Neuronal stem cell (in vitro differentiated cells): Measurements from ENCODE around the gene FOXC2.

Experiments
- DNase-seq: peaks from one replicate; pipeline ENCODE4 v3.0.0-alpha.2; 2013; ENCODE audit warnings: low spot score
- H2AFZ ChIP-seq: one replicate; pipeline ENCODE4 v1.6.1; 2013; ENCODE audit warnings: mild to moderate bottlenecking, low read length, inconsistent platforms
- H2AK5ac ChIP-seq: 2 replicates; pipeline ENCODE4 v1.6.1; 2013; ENCODE audit warnings: low read depth, mild to moderate bottlenecking, inconsistent platforms, low read length, moderate library complexity, mixed read lengths
- H2BK120ac ChIP-seq: 2 replicates; pipeline ENCODE4 v1.6.1; 2013; ENCODE audit warnings: low read depth, mild to moderate bottlenecking, inconsistent platforms, low read length, moderate library complexity, mixed read lengths
- H2BK12ac ChIP-seq: one replicate; pipeline ENCODE4 v1.6.1; 2013; ENCODE audit warnings: low read length, inconsistent platforms
- H2BK15ac ChIP-seq: 2 replicates; pipeline ENCODE4 v1.6.1; 2013; ENCODE audit warnings: mild to moderate bottlenecking, low read length, inconsistent platforms, mixed read lengths
- H2BK5ac ChIP-seq: one replicate; pipeline ENCODE4 v1.6.1; 2013; ENCODE audit warnings: inconsistent platforms, mild to moderate bottlenecking, low read length, moderate library complexity
- H3K14ac ChIP-seq: one replicate; pipeline ENCODE4 v1.6.1; 2013; ENCODE audit warnings: low read length, inconsistent platforms
- H3K18ac ChIP-seq: 2 replicates; pipeline ENCODE4 v1.6.1; 2013; ENCODE audit warnings: low read length, inconsistent platforms
- H3K23ac ChIP-seq: 2 replicates; pipeline ENCODE4 v1.6.1; 2013; ENCODE audit warnings: low read depth, mild to moderate bottlenecking, mixed read lengths, low read length, inconsistent platforms; ENCODE audit not compliant: poor library complexity
- H3K27ac ChIP-seq: replicated peaks from 3 replicates; pipeline ENCODE4 v1.5.1; 2013; ENCODE audit warnings: low read length, inconsistent platforms
- H3K27me3 ChIP-seq, 3 experiments: 2 replicates each; pipeline ENCODE4 v1.6.1; 2013; ENCODE audit warnings: low read length in 3 of 3, mild to moderate bottlenecking in 2 of 3, inconsistent platforms in 1 of 3, low read depth in 1 of 3, mixed read lengths in 1 of 3, moderate library complexity in 1 of 3; ENCODE audit not compliant: control insufficient read depth in 3 of 3, insufficient read depth in 3 of 3
- H3K36me3 ChIP-seq, 2 donors: replicated peaks in 1 of 2; 2 replicates each; pipeline ENCODE4 v1.6.1; 2013; ENCODE audit warnings: low read length in 2 of 2; ENCODE audit not compliant: control insufficient read depth in 2 of 2, insufficient read depth in 2 of 2
- H3K4ac ChIP-seq: 2 replicates; pipeline ENCODE4 v1.6.1; 2013; ENCODE audit warnings: inconsistent platforms, mild to moderate bottlenecking, low read length, moderate library complexity
- H3K4me1 ChIP-seq, 2 donors: 1 replicate in 1 of 2; 2 replicates in 1 of 2; pipeline ENCODE4 v1.6.1; 2013; ENCODE audit warnings: low read length in 2 of 2, low read depth in 1 of 2; ENCODE audit not compliant: control insufficient read depth in 2 of 2, insufficient read depth in 1 of 2
- H3K4me2 ChIP-seq: one replicate; pipeline ENCODE4 v1.6.1; 2013; ENCODE audit warnings: mild to moderate bottlenecking, low read length, inconsistent platforms; ENCODE audit not compliant: insufficient read depth, poor library complexity, severe bottlenecking
- H3K4me3 ChIP-seq, 2 donors: 2 replicates each; pipeline ENCODE4 v1.5.1; 2013; ENCODE audit warnings: low read length in 2 of 2, mild to moderate bottlenecking in 2 of 2, inconsistent platforms in 1 of 2, moderate library complexity in 1 of 2
- H3K79me1 ChIP-seq: one replicate; pipeline ENCODE4 v1.6.1; 2013; ENCODE audit warnings: low read depth, mild to moderate bottlenecking, inconsistent platforms, low read length, moderate library complexity
- H3K9ac ChIP-seq: one replicate; pipeline ENCODE4 v1.6.1; 2013; ENCODE audit warnings: mild to moderate bottlenecking, low read depth, low read length, inconsistent platforms; ENCODE audit not compliant: poor library complexity
- H3K9me3 ChIP-seq, 2 donors: replicated peaks in 1 of 2; 2 replicates each; pipeline versions ENCODE3 to v1.6.1; 2013; ENCODE audit warnings: low read length in 2 of 2, mild to moderate bottlenecking in 2 of 2, inconsistent platforms in 1 of 2, low read depth in 1 of 2, mixed read lengths in 1 of 2, moderate library complexity in 1 of 2; ENCODE audit not compliant: control insufficient read depth in 2 of 2, insufficient read depth in 1 of 2
- H4K8ac ChIP-seq: one replicate; pipeline ENCODE4 v1.6.1; 2013; ENCODE audit warnings: low read depth, mild to moderate bottlenecking, inconsistent platforms, low read length, moderate library complexity
- H4K91ac ChIP-seq: one replicate; pipeline ENCODE4 v1.6.1; 2013; ENCODE audit warnings: low read length, low read depth, mild to moderate bottlenecking, inconsistent platforms; ENCODE audit not compliant: poor library complexity
- WGBS, 2 donors: extraction: QIAGEN DNeasy Blood & Tissue Kit; methylation state at CpG; one replicate each; pipeline ENCODE4 v1.1.7; 2013; ENCODE audit warnings: missing lambda C conversion rate in 2 of 2, mixed read lengths in 1 of 2; ENCODE audit not compliant: insufficient read length in 2 of 2, insufficient replicate concordance in 1 of 2; ENCODE audit errors: extremely low coverage in 2 of 2; 5-methylcytosine and 5-hydroxymethylcytosine counted together

FOXC2 gene

DNA sequence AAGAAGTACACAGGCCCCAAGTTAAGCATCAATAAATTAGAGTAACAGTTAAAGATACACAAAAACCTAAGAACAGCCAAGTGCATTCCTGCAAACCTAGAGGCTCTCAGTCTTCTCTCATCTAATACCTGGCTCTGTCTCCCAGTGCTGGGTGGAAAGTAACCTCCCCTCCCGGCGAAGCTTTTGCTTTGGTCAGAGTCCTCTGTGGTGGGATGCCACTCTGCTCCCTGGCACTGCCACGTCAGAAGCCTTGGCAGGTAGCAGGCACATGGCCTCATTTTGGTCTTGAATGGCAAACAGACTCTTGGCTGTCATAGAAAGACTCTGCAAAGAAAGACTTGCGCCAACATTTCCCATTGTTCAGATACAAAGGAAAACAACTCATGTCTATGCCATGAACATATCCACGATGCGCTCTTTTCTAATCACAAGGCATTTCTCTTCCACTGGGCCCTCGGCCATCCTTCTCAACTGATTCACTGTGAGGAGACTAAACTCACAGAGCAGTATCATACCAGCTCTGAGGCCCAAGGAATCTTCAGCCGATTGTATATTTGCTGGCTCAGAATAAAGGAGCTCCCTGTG is 32.8 kb upstream of the FOXC2 start:
- H3K4me1 ChIP-seq = no peaks in the 10 kb centered on the region
- no peak overlapping the region for H2BK120ac ChIP-seq
- H3K9ac ChIP-seq = no peak overlapping the region

DNA sequence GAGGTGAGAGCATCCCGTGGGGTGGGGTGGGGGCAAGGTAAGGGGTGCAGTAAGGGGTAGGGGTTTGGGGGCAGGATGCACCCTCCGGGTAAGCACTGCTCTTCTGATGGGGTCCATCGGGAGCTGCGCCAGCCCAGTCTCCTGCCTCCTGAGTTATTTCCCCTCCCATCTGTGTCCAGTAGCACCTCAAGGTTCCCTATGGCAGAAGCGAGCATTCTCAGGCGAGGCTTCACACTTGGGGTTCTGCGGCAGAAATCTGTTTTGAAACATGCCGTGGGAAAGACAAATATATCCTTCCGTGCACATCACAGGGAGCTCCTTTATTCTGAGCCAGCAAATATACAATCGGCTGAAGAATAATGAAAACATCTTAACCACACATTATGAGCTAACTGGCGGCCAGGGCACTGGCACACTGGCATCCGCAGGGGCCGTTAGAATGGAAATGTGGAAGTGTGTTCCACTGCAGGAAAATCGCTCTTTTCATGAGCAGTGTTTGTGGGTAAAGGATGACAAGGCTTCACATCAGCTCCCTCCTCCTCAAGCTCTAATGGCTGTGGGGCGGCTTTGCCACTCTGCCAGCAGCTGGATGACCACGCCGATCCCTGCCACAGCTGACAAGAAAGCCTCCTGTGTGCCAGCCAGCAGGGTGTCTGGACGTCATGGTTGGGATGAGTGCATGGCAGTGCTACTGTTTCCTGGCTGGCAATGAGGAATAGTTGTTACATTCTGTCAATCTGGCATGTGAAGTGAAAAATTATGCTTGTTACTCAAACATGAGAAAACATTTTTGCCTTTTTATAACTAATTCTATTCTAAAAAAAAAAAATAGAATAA is 31.6 kb upstream of the FOXC2 start:
- no peaks in the 10 kb centered on the region for H3K27me3 ChIP-seq
- no peak overlapping the region for H3K4me2 ChIP-seq
- H2AFZ ChIP-seq = no peak overlapping the region
- no peak overlapping the region for H4K8ac ChIP-seq
- H3K18ac ChIP-seq = no peak overlapping the region
- WGBS, 2 donors = no CpG with 5 or more reads among the region's 18 CpGs
- H3K36me3 ChIP-seq = peaks cover 21 to 51% of the 10 kb centered on the region in 2 donors
- no peaks in the 10 kb centered on the region for H3K4me1 ChIP-seq
- no peak overlapping the region for H3K14ac ChIP-seq
- H2BK5ac ChIP-seq = no peak overlapping the region
- H2BK120ac ChIP-seq = no peak overlapping the region
- peak overlapping the region; percentile 18 for H3K9ac ChIP-seq
- peak overlapping the region; percentile 39 for H3K23ac ChIP-seq
- DNase-seq = no peak
- H3K4me3 ChIP-seq = no peak overlapping the region
- H3K79me1 ChIP-seq = no peaks in the 10 kb centered on the region
- no peak overlapping the region for H3K27ac ChIP-seq
- peaks cover 0 to 3% of the 10 kb centered on the region in 2 donors for H3K9me3 ChIP-seq
- H4K91ac ChIP-seq = no peak overlapping the region
- no peak overlapping the region for H2BK15ac ChIP-seq
- no peak overlapping the region for H2BK12ac ChIP-seq
- H2AK5ac ChIP-seq = no peak overlapping the region
- no peak overlapping the region for H3K4ac ChIP-seq

More for the DNA sequence above, 32.8 kb upstream of the FOXC2 start:
- H2BK15ac ChIP-seq = no peak overlapping the region
- H3K27ac ChIP-seq = no peak overlapping the region
- no peaks in the 10 kb centered on the region for H3K27me3 ChIP-seq
- H3K14ac ChIP-seq = no peak overlapping the region
- H3K4me2 ChIP-seq = no peak overlapping the region
- H3K79me1 ChIP-seq = no peaks in the 10 kb centered on the region
- H2AFZ ChIP-seq = no peak overlapping the region
- H3K18ac ChIP-seq = no peak overlapping the region
- H3K36me3 ChIP-seq = peaks cover 15 to 40% of the 10 kb centered on the region in 2 donors
- H3K23ac ChIP-seq = no peak overlapping the region
- no peak overlapping the region for H4K91ac ChIP-seq
- H3K4ac ChIP-seq = no peak overlapping the region
- H4K8ac ChIP-seq = no peak overlapping the region
- peaks cover 0 to 4% of the 10 kb centered on the region in 2 donors for H3K9me3 ChIP-seq
- H3K4me3 ChIP-seq = no peak overlapping the region
- DNase-seq = no peak
- no peak overlapping the region for H2BK5ac ChIP-seq
- no peak overlapping the region for H2AK5ac ChIP-seq
- no CpG with 5 or more reads among the region's 8 CpGs for WGBS, 2 donors
- H2BK12ac ChIP-seq = no peak overlapping the region

DNA sequence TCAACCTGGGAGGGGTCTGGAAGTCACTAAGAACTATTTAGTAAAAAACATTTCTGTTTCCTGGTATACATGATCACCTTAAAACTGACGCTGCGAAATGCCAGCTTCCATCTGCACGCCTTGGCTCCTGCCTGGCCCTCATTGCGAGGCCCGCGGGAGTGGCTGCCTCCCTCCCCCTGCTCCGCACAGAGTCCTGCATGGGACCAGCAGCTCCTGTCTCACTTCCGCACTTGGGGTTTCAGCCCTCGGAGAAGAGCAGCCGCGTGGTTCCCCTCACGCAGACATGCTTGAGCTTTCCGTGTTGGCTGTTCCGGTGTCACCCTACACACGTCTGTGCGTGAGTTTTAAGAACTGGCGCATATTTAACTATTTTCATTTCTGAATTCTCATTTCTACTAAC is 30.0 kb upstream of the FOXC2 start:
- Histone ChIP-seq H3K4me3 (no peak overlapping the region), H3K27me3 (no peaks in the 10 kb centered on the region), H2AFZ (no peak overlapping the region), H3K79me1 (no peaks in the 10 kb centered on the region), H2BK12ac (no peak overlapping the region), H3K4me2 (no peak overlapping the region), H3K27ac (no peak overlapping the region), H3K4me1 (no peaks in the 10 kb centered on the region), H2BK5ac (no peak overlapping the region), H3K9me3 (peaks cover 0 to 3% of the 10 kb centered on the region in 2 donors), H4K91ac (no peak overlapping the region), H2BK15ac (no peak overlapping the region), H3K18ac (peak overlapping the region; percentile 11), H3K23ac (peak overlapping the region; percentile 25), H4K8ac (no peak overlapping the region), H3K9ac (no peak overlapping the region), H3K14ac (no peak overlapping the region), H2BK120ac (no peak overlapping the region), H3K36me3 (peaks cover 27 to 67% of the 10 kb centered on the region in 2 donors), H2AK5ac (no peak overlapping the region), H3K4ac (no peak overlapping the region)
- no peak for DNase-seq
- no CpG with 5 or more reads among the region's 17 CpGs for WGBS, 2 donors

DNA sequence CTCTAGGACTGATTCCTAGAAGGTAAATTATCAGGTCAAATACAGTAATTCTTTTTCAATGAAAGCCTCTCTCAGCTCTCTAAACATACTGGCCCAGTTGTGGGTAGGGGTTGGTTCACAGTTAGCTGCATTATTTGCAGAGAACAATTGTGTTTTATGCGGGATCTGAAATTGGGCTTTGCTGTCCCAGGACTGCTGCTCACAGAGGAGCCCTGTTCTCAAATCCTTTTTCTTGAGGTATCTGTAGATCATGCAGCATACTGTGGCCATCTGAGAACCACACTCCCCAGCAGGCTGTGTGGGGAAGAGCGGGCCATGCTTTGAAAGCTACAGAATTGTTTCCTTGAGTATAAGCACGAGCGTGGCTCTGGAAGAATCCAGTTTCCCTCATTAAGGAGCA is 29.1 kb upstream of the FOXC2 start:
- Histone ChIP-seq H2BK5ac (no peak overlapping the region), H2BK15ac (no peak overlapping the region), H3K9me3 (peaks cover 0 to 3% of the 10 kb centered on the region in 2 donors), H3K27ac (no peak overlapping the region), H3K18ac (no peak overlapping the region), H2AFZ (no peak overlapping the region), H4K8ac (no peak overlapping the region), H3K27me3 (no peaks in the 10 kb centered on the region), H3K23ac (no peak overlapping the region), H3K9ac (no peak overlapping the region), H3K79me1 (no peaks in the 10 kb centered on the region), H3K4me1 (no peaks in the 10 kb centered on the region), H2AK5ac (no peak overlapping the region), H3K4me3 (peak overlapping the region in 1 of 2 donors; percentile 37), H3K4ac (no peak overlapping the region), H3K36me3 (peaks cover 31 to 76% of the 10 kb centered on the region in 2 donors), H3K14ac (no peak overlapping the region), H2BK120ac (no peak overlapping the region), H2BK12ac (no peak overlapping the region), H3K4me2 (no peak overlapping the region), H4K91ac (no peak overlapping the region)
- DNase-seq = no peak
- WGBS, 2 donors = no CpG with 5 or more reads among the region's 4 CpGs
